ENCODE data around the gene C10orf105. TPM values are rescaled to one million over a fixed set of nuclear protein-coding genes. Genes with fewer than 3 reads are reported as not detected.

Gene C10orf105
- total RNA-seq, 1 experiment from 2014 or later, result not detected

DNA sequence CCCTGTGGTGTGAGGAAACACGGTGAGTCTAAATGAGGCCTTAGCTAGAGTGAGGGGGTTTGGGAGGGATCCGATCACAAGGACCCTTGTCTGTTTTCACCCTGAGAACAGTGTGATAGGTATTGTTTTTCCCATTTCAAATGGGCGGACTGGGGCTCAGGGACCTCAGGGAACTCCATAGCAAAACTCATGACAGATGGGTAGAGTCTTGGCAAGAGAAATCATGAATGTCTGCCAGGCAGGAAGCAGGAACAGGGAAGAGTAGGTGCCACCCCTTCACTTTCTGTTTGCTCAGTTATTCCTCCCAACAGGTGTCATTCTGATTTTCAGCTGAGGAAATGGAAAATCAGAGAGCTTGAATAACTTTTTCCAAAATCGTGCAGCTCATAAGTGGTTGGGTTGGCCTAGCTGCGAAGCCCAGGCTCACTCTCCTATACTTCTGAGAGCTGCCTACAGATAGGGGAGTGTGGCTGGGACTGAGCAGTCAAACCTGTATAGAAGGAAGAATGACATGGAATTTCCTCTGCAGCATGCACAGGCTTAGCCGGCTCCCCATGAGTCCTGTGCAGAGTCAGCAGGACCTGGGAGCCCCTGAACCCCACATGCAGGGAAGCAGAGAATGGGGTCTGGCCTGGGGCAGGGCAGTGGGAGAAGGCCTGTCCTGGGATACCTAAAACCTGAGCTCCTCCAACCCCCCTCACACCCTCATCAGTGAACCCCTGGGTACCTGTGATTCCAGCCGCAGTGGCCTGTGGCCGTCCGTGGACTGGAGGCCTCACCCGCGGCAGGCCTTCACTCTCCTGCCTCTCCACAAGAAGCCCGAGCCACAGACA is 17.6 kb upstream of the C10orf105 start:
- no peak for DNase-seq (ENCODE audit: low read depth)

DNA sequence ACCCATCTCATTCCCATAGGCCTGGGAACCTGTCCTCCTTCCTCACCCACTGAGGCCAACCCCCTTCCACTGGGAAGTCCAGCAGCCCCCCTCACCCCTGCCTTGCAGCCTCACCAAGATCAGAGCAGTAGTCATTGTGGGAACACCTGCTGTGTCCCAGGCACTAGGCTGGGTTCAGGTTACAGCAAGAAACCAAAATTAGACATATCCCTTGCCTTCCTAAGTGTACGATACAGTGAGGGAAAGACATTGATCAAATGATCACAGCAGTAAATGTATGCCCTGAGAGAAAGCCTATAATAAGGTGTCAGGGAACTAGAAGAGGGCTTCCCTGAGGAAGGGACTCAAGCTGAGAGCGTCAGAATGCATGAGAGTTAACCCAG is 17.0 kb upstream of the C10orf105 start:
- no peak for DNase-seq (ENCODE audit: low read depth)

DNA sequence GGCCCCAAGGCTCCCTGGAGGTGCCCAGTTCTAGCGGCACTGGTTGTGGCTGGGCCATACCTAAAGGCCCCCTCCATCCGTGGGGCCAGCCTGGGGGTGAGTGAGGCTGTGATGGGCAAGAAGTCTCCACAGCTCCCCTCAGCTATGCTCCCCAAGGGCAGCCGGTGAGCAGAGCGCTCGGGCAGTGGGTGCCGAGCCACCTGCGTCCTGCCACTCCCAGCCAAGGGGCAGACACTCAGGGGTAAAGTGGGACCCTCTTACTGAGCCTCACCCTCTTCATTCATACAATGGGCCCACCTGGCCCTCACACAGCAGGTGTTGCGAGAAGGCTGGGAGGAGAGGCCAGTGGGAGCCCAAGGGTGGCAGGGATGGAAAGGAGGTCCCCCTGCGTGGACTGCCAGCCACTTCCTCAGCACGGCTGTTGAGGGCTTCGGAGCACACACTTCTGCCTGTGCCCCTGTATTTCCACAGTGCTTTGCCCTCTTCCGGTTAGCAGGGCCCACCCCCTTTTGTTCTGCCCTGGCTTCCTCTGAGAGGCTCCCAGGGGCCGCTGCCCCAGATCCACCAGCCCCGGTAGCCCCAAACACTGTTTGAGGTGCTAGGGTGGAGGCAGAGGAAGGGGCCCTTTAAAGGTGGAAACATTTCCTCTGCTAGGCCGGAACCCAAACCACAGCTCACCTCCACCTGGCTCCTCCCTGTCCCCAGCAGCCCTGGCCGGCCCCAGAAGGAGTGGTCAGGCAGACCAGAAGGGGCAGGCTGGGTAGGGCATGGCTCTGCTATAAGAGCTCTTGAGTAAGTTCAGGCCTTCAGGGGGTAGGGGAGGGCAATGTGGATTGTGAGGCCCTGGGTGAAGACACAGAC is 16.4 kb upstream of the C10orf105 start:
- no peak for DNase-seq (ENCODE audit: low read depth)

DNA sequence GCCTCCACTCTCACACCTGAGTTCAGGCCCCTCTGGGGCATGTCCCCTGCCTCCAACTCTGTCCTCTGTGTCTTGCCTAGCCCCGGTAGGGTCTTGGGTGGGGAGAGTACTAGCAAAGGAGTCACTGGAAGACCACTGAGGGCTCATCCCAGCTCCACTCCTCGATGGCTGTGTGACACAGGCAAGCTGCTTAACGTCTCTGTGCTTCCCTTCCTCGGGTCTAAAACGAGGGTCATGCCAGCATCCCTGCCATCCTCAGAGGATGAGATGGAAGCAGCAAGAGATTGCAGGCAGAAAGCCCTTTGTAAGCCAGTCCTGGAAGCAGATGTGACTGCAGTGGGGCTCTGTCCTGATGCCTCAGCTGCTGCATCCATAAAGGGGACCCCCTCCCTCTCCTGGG is 15.2 kb upstream of the C10orf105 start:
- DNase-seq (ENCODE audit: low read depth), result no peak

DNA sequence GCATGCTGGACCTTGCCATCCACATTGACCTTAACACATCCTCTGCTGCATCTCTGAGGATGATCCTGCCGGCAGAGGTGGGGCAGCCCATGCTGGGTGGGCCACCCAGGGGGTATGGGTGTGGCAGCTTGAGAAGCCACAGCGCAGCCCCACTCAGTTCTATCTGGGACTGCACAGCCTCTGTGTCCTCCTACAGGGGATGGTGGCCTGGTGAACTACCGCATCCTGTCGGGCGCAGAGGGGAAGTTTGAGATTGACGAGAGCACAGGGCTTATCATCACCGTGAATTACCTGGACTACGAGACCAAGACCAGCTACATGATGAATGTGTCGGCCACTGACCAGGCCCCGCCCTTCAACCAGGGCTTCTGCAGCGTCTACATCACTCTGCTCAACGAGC is 12.2 kb upstream of the C10orf105 start:
- no peak for DNase-seq (ENCODE audit: low read depth)

DNA sequence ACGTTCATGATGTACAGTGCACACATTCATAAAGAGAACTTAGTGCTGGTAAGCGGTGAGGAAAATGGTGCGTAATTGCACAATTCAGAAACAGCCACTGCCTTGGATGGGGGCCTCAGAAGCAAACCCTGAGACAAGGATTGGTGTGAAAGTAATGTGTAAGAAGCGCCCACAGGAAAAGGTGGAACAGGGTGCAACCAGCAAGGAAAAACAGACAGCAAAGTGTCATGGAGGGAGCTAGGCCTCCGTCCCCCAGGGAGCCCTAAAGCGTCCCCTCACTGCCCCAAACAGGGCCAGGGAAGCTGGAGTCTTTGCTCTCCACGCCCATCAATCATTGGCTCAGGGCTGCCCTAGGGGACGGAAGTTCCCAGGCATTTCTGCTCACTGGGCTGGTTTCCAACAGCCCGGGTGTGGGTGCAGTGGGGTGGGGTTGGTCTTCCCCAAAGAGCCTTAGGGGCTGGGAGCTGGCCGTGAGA is 9.6 kb upstream of the C10orf105 start:
- peak; percentile 76 for DNase-seq (ENCODE audit: low read depth)

DNA sequence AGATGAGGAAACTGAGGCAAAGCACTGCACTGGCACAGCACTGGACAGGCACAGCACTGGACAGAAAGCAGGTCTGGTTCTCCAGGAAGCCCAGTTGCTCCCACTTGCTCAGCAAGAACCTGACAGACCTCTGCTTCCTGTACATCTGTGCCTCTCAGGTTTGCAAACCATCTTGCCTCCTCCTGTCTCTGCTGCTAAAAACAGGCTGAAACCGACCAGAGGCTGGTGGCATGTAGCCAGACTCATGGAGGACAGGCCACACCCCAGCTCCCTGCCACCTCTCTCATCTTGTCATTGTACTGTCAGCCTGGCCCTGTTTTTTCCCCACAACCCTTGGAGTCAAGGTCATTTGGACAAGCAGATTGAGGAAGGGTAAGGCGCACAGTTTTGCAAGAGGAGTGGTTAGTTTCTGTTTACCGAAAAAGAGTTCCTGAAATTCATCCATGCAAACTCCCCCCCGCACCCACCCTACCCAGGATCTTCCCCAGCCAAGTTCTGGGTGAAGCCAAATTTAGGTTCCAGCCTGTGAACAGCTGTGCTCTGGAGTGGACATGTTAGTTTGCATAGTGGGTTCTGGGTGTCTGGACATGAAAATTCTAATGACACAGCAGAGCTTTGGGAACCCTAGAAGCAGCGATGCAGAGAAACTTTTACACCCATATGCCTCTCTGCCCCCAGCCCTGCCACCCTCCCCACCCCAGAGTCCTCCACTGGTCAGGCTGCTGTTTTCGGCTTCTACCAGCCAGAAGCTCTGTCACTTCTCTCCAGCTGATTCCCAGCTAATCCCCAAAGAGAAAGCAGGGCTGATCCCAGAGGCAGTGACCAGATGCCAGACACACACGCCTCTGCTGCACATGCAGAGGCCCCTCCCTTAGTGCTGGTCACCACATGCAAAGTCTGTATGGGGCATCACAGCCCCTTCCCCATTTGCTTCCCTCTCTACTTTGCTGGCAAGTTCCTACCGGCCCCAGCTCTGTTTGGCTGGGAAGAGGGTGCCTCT is 8.5 kb upstream of the C10orf105 start:
- peak; percentile 34 for DNase-seq (ENCODE audit: low read depth)

DNA sequence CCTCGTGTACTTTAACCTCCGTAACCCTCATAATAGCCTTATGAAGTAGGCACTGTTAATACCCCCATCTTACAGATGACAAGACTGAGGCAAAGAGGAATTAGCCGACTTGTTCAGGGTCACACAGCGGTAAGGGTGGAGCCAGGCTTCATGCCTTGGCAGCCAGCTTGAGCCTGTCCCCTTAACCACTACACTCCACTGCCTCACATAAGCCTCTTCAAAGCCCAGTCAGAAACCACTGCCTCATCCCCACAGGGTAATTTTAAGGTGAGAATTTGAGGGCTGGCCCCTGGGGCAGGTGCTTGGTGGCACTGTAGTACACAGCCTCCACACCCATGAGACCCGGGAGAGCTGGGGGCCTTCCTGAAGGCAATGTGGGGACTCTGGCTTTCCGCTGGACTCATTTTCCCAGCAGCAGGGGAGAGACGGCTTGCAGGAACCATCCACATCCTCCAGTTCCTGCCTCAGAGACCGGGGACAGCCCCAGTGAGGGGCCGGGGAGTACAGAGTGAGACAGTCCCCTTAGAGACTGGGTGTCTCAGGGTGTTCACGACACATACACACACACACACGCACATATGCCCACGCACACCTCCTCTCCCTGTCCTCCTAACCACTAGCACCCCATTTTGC is 7.6 kb upstream of the C10orf105 start:
- no peak for DNase-seq (ENCODE audit: low read depth)

DNA sequence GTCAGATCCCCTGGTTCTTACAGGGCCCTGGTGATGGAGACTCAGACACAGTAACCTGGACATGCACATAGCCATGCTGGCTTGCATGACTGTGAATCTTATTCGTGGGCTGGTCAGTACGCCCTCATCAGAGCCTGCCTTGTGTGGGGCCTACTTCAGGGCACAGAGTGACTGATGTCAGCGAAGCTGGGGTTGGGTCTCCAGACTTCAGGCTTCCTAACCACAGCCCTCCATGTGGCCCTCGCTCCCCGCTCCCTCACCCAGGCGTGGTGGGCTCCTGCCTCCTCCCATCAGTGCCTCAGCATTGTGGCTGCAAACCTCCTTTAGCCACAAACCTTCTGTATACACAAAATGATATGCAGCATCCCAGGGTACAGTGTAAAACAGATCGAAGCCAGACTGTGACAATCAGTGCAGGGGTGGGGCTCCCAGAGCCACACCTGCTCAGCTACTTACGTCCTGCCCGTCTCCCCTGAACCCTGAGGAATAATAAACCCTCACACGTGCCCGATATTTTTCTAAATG is 7.1 kb upstream of the C10orf105 start:
- no peak for DNase-seq (ENCODE audit: low read depth)

DNA sequence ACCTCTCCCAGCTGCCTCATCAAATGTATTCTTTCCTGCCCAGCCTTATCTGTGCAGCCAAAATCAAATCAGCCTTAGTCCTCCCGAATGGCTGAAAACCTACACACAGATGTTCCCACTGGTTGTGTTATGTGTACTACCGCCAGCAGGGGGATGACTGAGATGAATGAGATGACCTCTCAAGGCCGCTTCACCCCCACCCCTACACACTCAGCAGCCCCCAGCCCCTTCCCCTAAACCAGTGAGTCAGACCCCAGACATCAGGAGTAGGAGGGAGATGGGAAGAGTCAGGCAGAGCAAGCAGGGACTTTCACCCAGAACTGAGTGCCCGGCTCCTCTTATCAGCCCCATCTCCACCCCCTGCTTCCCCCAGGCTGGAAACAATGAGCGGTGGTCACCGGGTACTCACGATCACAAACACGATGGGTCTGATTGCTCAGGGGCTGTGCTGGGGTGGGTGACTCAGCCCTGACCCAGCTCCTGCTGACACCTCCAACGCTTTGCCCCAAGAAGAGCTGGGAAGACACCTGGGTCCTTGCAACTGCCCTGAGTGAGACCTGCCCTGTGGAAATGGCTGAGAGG is 6.5 kb upstream of the C10orf105 start:
- peak; percentile 60 for DNase-seq (ENCODE audit: low read depth)

DNA sequence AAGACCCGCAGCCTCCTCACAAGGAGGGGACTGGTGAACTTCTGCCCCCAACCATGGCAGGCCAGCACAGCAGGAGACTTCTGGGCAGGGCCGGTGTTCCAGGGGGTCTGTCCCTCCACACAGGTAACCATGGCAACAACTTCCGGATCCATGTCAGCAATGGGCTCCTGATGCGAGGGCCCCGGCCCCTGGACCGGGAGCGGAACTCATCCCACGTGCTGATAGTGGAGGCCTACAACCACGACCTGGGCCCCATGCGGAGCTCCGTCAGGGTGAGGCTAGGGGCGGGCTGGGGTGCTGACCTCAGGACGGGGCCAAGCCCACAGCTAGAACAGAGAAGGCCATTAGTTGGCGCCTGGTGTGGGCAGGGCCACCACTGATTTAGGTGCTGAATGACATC is 5.7 kb upstream of the C10orf105 start:
- DNase-seq (ENCODE audit: low read depth), result no peak

DNA sequence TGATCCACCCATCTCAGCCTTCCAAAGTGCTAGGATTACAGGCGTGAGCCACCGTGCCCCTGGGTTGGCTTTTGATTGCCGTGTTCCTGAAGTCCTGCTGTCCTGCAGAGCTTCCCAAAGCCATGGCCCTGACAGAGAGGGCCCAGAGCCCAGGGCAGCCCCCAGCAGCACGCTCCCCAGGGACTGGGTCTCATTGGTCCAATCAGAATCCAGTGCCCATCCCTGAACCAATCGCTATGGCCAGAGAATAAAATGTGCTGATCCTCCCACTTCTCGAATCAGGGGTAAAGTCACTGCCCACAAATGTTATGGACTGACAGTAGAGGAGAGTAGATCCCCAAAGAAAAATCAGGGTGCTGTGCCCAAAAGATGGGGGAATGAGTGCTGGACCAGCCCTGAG is 5.0 kb upstream of the C10orf105 start:
- DNase-seq (ENCODE audit: low read depth), result no peak

DNA sequence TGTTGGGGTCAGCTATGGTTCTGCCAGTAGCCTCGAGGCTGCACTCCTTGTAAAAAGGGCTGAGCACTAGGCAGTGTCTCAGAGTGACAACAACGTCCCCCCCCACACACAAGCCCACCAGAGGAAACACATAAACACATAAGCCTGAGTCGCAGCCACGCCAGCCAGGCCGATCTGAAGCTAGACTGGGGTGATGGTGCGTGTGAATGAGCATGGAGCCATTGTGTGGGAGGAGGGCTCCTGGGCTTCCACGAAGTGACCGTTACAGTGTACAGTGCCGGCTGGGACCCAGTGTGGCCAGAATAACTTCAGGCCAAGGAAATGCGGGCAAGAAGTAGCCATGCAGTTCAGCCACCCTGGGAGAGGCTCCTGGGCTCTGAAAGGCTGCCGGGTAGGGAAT is 3.7 kb upstream of the C10orf105 start:
- no peak for DNase-seq (ENCODE audit: low read depth)

DNA sequence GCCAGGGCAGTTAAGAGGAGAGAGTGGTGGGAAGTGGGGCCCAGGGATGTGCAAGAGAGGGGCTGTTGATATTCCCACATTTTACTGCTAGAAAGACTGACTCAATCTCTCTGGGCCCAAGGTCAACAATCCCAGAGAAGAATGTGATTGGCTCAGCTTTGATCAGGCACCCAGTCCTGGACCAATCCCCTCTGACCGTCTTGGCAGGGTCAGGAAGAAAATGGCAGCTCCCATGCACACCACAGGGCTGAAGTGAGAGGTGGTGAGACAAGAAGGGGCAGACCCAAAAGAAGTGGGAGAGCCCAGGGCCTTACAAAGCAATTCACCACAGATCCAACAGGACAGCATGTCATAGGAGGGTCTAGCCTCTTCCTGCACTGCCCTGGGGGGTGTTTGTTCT is 3.3 kb upstream of the C10orf105 start:
- no peak for DNase-seq (ENCODE audit: low read depth)

DNA sequence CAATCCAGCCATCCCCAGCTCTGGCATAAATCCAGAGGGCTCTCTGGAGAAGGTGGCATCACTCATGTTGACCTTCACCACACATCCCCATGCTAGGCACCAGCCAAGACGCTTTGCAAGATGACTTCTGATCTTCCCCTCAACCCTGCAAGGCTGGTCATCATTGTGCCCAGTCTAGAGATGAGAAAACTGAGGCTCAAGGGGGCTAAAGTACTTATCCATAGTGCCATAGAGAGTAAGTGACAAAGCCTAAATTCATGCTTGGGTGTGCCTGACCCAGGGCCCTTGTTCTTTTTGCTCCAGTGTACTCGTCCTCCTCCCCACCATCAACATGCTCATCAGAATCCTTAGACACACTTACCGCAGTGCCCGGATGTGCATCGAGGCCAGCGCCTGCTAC is 1.7 kb upstream of the C10orf105 start:
- no peak for DNase-seq (ENCODE audit: low read depth)

DNA sequence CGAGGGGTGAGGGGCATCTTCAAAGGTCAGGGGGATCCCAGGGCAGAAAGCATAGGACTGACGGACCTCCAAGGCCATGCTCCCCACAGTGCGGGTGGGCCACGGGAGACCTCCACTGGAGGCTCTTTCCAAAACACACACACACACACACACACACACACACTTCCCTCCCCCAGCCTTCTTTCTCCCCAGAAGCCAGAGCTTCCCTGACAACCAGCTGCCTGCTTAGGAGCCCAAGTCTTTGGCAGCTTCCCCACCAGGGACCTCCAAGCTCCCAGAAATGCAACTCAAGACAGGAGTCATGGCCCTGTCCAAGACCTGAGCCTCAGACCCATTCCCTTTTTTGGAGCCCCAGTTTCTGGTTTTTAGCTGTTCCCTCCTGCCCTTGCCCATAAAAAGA is 710 bp upstream of the C10orf105 start:
- DNase-seq (ENCODE audit: low read depth), result no peak

DNA sequence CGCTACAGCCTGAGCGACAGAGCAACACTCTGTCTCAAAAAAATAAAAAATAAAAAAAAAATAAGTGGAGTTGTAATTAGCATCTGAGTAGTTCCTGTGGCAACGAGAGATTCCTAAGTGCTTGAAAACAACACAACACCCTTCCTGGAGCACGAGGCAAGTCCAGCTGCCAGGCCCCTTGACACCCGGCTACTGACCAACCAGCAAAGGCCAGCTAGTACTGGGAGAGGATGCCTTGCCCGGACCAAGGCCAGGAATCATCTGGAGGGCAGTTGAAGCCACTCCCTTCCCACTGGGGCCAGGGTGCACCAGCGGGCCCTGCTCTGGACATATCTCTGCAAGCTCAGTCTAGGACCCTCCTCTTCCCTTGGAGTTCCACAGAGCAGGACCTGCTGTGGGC is 536 bp downstream of the C10orf105 start:
- DNase-seq (ENCODE audit: low read depth), result no peak

DNA sequence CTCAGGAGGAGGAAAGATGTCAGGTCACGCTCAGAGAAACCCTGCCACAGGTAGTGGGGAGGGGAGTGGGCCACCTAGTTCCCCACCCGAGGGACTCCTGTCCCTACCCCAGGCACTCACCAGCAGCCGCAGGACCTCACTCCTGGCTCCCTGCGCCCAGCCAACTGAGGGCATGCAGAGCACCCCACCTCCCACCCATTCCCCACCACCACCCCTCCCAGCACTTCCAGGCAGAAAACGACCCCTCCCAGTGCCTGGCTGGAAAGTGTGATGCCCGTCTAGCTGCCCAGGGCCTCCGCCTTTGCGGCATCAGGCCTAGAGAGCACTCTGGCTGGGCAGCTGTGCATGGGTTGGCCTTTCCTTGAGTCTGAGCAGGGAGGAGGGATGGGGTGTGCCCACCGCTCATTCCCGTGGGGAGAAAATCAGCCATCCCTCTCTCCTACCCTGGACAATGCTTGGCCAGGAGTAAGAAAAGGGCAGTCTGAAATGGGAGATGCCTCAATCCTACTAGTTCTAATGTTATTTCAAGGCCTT is 1.3 kb downstream of the C10orf105 start:
- no peak for DNase-seq (ENCODE audit: low read depth)

DNA sequence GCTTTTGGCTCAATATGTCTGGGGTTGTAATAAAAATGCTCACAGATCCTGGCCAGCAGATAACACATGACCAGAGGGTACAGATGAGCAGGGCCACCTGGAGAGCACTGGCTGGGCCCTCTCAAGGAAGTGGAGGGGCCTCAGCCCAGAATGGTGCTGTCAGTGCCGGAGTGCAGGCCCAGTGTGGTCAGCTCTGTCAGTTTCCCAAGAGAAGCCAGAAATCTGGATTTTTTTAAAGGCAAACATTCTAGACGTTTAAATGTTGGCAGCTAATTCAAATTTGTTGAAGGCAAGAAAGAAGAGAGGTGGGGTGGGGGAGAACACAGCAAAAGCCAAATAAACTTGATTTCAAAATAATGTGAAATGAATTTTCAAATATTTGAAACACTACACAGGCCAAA is 2.0 kb downstream of the C10orf105 start:
- DNase-seq (ENCODE audit: low read depth), result no peak

DNA sequence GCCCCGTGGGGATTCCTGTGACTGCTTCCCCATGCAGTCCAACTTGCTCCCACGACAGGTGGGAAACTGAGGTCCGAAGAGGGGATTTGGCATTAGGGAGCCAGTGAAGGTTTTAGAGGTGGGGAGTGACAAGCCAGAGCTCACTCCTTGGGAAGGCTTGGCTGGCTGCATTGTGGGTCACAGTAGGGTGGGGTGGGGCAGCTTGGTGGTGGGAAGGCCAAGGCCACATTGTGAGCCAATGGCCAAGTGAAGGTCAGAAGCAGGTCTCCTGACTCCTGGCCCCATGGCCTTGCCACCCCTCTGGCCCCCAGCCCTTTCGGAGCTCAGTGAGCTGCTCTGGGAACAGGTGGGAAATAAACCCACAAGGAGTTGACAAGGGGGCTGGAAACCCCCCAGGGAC is 2.5 kb downstream of the C10orf105 start:
- DNase-seq (ENCODE audit: low read depth), result no peak
